Liver (tissue), 3 donors: ENCODE data around the gene UPF3A.

Experiments used
- CTCF ChIP-seq: fragments of 150-350 bp; IDR thresholded peaks from 2 replicates; pipeline ENCODE4 v1.5.1; 2017; ENCODE audit warnings: improper control_type of control experiment, low read depth, low read length; ENCODE audit not compliant: missing input control
- FOXA1 ChIP-seq: IDR thresholded peaks from 2 replicates; pipeline ENCODE4 v1.6.1; 2016; ENCODE audit warnings: antibody characterized with exemption
- RAD21 ChIP-seq, 2 donors: IDR thresholded peaks; 2 replicates each; pipeline ENCODE4 v1.6.1; 2016; ENCODE audit warnings: antibody characterized with exemption in 2 of 2, mild to moderate bottlenecking in 2 of 2
- TAF1 ChIP-seq: conservative IDR thresholded peaks from 2 replicates; pipeline ENCODE4 v1.6.1; 2016; ENCODE audit warnings: antibody characterized with exemption, mild to moderate bottlenecking
- YY1 ChIP-seq: IDR thresholded peaks from 2 replicates; pipeline ENCODE4 v1.6.1; 2016; ENCODE audit warnings: antibody characterized with exemption, mild to moderate bottlenecking
- TF ChIP-seq, protein P1 (sequence below): IDR thresholded peaks from 2 replicates; pipeline ENCODE4 v1.6.1; 2016; ENCODE audit warnings: antibody characterized with exemption
- TF ChIP-seq, protein P2 (sequence below): IDR thresholded peaks from 2 replicates; pipeline ENCODE4 v1.6.1; 2016; ENCODE audit warnings: antibody characterized with exemption
- TF ChIP-seq, protein P3 (sequence below): IDR thresholded peaks from 2 replicates; pipeline ENCODE4 v1.6.1; 2016; ENCODE audit warnings: antibody characterized with exemption, mild to moderate bottlenecking
- TF ChIP-seq, protein P4 (sequence below): IDR thresholded peaks from 2 replicates; pipeline ENCODE4 v1.6.1; 2016; ENCODE audit warnings: antibody characterized with exemption
- donor health status: healthy.
- donor health status: healthy.

- TF ChIP-seq RAD21 (IDR thresholded peaks at IDR 0.05) (no peak), CTCF (no peak), YY1 (no peak), TAF1 (no peak), FOXA1 (no peak)
- TF ChIP-seq, protein P1, sequence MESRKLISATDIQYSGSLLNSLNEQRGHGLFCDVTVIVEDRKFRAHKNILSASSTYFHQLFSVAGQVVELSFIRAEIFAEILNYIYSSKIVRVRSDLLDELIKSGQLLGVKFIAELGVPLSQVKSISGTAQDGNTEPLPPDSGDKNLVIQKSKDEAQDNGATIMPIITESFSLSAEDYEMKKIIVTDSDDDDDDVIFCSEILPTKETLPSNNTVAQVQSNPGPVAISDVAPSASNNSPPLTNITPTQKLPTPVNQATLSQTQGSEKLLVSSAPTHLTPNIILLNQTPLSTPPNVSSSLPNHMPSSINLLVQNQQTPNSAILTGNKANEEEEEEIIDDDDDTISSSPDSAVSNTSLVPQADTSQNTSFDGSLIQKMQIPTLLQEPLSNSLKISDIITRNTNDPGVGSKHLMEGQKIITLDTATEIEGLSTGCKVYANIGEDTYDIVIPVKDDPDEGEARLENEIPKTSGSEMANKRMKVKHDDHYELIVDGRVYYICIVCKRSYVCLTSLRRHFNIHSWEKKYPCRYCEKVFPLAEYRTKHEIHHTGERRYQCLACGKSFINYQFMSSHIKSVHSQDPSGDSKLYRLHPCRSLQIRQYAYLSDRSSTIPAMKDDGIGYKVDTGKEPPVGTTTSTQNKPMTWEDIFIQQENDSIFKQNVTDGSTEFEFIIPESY: no peak
- TF ChIP-seq, protein P2, sequence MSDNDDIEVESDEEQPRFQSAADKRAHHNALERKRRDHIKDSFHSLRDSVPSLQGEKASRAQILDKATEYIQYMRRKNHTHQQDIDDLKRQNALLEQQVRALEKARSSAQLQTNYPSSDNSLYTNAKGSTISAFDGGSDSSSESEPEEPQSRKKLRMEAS: no peak
- TF ChIP-seq, protein P3, sequence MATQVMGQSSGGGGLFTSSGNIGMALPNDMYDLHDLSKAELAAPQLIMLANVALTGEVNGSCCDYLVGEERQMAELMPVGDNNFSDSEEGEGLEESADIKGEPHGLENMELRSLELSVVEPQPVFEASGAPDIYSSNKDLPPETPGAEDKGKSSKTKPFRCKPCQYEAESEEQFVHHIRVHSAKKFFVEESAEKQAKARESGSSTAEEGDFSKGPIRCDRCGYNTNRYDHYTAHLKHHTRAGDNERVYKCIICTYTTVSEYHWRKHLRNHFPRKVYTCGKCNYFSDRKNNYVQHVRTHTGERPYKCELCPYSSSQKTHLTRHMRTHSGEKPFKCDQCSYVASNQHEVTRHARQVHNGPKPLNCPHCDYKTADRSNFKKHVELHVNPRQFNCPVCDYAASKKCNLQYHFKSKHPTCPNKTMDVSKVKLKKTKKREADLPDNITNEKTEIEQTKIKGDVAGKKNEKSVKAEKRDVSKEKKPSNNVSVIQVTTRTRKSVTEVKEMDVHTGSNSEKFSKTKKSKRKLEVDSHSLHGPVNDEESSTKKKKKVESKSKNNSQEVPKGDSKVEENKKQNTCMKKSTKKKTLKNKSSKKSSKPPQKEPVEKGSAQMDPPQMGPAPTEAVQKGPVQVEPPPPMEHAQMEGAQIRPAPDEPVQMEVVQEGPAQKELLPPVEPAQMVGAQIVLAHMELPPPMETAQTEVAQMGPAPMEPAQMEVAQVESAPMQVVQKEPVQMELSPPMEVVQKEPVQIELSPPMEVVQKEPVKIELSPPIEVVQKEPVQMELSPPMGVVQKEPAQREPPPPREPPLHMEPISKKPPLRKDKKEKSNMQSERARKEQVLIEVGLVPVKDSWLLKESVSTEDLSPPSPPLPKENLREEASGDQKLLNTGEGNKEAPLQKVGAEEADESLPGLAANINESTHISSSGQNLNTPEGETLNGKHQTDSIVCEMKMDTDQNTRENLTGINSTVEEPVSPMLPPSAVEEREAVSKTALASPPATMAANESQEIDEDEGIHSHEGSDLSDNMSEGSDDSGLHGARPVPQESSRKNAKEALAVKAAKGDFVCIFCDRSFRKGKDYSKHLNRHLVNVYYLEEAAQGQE: no peak
- TF ChIP-seq, protein P4, sequence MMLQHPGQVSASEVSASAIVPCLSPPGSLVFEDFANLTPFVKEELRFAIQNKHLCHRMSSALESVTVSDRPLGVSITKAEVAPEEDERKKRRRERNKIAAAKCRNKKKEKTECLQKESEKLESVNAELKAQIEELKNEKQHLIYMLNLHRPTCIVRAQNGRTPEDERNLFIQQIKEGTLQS: no peak
These were observed 36.8 kb upstream of the UPF3A start for GRCh38 chr13:114244637-114245036.
